SK-N-MC (cell line): ENCODE data around the gene G6PC2.

Source experiments
- EZH2 ChIP-seq: fragments of 200-600 bp; sonication (generic); IDR thresholded peaks from one replicate; pipeline ENCODE4 v1.6.1; 2017; ENCODE audit warnings: antibody characterized with exemption
- FOXP2 ChIP-seq: optimal IDR thresholded peaks from 2 replicates; pipeline ENCODE3; 2011; ENCODE audit warnings: mild to moderate bottlenecking, moderate library complexity; ENCODE audit not compliant: insufficient read depth; ENCODE audit errors: extremely low read length, control extremely low read depth

DNA sequence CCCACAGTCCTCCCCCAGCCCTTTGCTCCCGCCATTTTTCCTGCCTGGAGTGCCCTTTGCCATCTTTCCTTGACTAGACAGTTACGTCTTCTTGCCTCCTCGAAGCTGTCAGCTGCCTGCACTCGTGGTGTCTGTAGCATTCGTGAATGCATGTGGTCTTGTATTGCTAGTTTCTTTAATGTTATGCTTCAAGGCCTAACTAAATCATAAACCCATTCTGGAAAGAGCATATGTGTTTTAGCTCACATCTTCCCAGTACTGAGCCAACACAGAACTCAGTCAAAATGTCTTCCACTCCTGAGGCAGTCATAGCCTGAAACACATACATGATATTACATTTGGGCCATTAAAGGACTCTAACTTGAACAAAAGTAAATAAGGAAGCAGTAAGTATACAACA, 46.4 kb upstream of the G6PC2 start:
- no peak for TF ChIP-seq FOXP2
- TF ChIP-seq EZH2, result no peak
